Measurements from ENCODE around the gene CASD1. TPM values are rescaled to one million over a fixed set of nuclear protein-coding genes. Genes with fewer than 3 reads are reported as not detected.

Gene CASD1
- total and polyA plus RNA-seq, 2 experiments from 2014 or later = 15.5 to 38.1 TPM

- Mint-ChIP-seq H3K9me3 (no peaks in the 10 kb centered on the region), H3K4me1 (no peaks in the 10 kb centered on the region), H3K27me3 (ENCODE audit: insufficient read depth, low read depth, poor library complexity) (peaks cover 2% of the 10 kb centered on the region), H3K36me3 (ENCODE audit: low read depth) (no peaks in the 10 kb centered on the region), H3K27ac (no peak overlapping the region), H3K4me3 (no peak overlapping the region)
- Histone ChIP-seq H3K79me2 (replicated peaks; ENCODE audit: insufficient read depth) (no peaks in the 10 kb centered on the region), H3K9me2 (ENCODE audit: insufficient read depth) (no peaks in the 10 kb centered on the region; the same call in 1 of the 2 replicates), H3K4me1 (ENCODE audit: insufficient read depth) (no peaks in the 10 kb centered on the region), H3K4me3 (no peak overlapping the region), H3K27me3 (ENCODE audit: insufficient read depth) (no peaks in the 10 kb centered on the region), H2AFZ (no peak overlapping the region), H3K27ac (ENCODE audit: low read depth) (no peak overlapping the region), H3F3A (replicated peaks; ENCODE audit: low read depth) (no peaks in the 10 kb centered on the region), H3K36me3 (ENCODE audit: insufficient read depth) (no peaks in the 10 kb centered on the region), H4K20me1 (replicated peaks; ENCODE audit: insufficient read depth) (no peaks in the 10 kb centered on the region), H3K4me2 (no peak overlapping the region)
- TF ChIP-seq POLR2AphosphoS5 (IDR thresholded peaks at IDR 0.05; ENCODE audit: low read depth) (no peak), REST (IDR thresholded peaks at IDR 0.05; ENCODE audit: unreplicated experiment) (no peak), EZH2phosphoT487 (IDR thresholded peaks at IDR 0.05; ENCODE audit: unreplicated experiment) (no peak), ZNF114 (CRISPR knock-in tag; IDR thresholded peaks at IDR 0.05) (no peak), ZNF331 (CRISPR knock-in tag; IDR thresholded peaks at IDR 0.05; ENCODE audit: low read depth) (no peak), CTCF (conservative IDR thresholded peaks at IDR 0.05; ENCODE audit: low read depth in 2 of 2) (no peak), NANOG (IDR thresholded peaks at IDR 0.05; ENCODE audit: borderline replicate concordance) (no peak), CREB1 (CRISPR knock-in tag; IDR thresholded peaks at IDR 0.05; ENCODE audit: low read depth) (no peak)
- DNase-seq (ENCODE audit: low spot score) (no peak), ATAC-seq (no peak)
These were observed 30.9 kb upstream of the CASD1 start for GRCh38 chr7:94478648-94479214.

GRCh38 chr7:94481279-94481678 is 28.3 kb upstream of the CASD1 start:
- Histone ChIP-seq H3K36me3 (ENCODE audit: insufficient read depth) (no peaks in the 10 kb centered on the region), H4K20me1 (replicated peaks; ENCODE audit: insufficient read depth) (no peaks in the 10 kb centered on the region), H3F3A (replicated peaks; ENCODE audit: low read depth) (no peaks in the 10 kb centered on the region), H3K9me2 (ENCODE audit: insufficient read depth) (no peaks in the 10 kb centered on the region; the same call in 1 of the 2 replicates), H3K4me2 (no peak overlapping the region), H3K27me3 (ENCODE audit: insufficient read depth) (no peaks in the 10 kb centered on the region), H3K27ac (ENCODE audit: low read depth) (no peak overlapping the region), H3K4me3 (no peak overlapping the region), H3K79me2 (replicated peaks; ENCODE audit: insufficient read depth) (no peaks in the 10 kb centered on the region), H3K4me1 (ENCODE audit: insufficient read depth) (no peaks in the 10 kb centered on the region), H2AFZ (no peak overlapping the region)
- H3K4me1 Mint-ChIP-seq = no peaks in the 10 kb centered on the region
- no peak overlapping the region for H3K4me3 Mint-ChIP-seq
- H3K9me3 Mint-ChIP-seq = no peaks in the 10 kb centered on the region
- no peak for ATAC-seq
- peaks cover 2% of the 10 kb centered on the region for H3K27me3 Mint-ChIP-seq (ENCODE audit: insufficient read depth, low read depth, poor library complexity)
- no peaks in the 10 kb centered on the region for H3K36me3 Mint-ChIP-seq (ENCODE audit: low read depth)
- DNase-seq (ENCODE audit: low spot score) = no peak
- H3K27ac Mint-ChIP-seq = no peak overlapping the region
- TF ChIP-seq ZNF462 (CRISPR knock-in tag; IDR thresholded peaks at IDR 0.05) (no peak), EZH2phosphoT487 (IDR thresholded peaks at IDR 0.05; ENCODE audit: unreplicated experiment) (no peak), CREB1 (CRISPR knock-in tag; IDR thresholded peaks at IDR 0.05; ENCODE audit: low read depth) (no peak), STAT1 (IDR thresholded peaks at IDR 0.05; ENCODE audit: unreplicated experiment) (no peak), ZNF331 (CRISPR knock-in tag; IDR thresholded peaks at IDR 0.05; ENCODE audit: low read depth) (no peak)
